IMR-90 (cell line): ENCODE measurements around the gene DDR1. TPM values are rescaled to one million over a fixed set of nuclear protein-coding genes. Genes with fewer than 3 reads are reported as not detected.
"Not testable (repeated sequence)": the region's sequence is repeated elsewhere in the genome, so short reads cannot be mapped to it uniquely, and the experiment has no call there.

Source experiments
- ATAC-seq: fragments of 200-7000 bp; cut with Tn5 transposase; 2 replicates; pipeline ENCODE4 v1.9.1; 2020; ENCODE audit warnings: low read depth, mild to moderate bottlenecking, moderate library complexity
- BruUV-seq: library from RNA; stranded (reverse); fragments of 400-500 nt; replicated peaks from 2 replicates; lab custom pipeline; 2021; lab: Mats Ljungman, UMichigan
- CTCF ChIA-PET: fragments of 300-600 bp; formaldehyde crosslinking; extraction: SDS; loops from one replicate; lab custom pipeline; 2021; ENCODE audit warnings: antibody characterized with exemption; lab: Yijun Ruan, JAX
- POLR2A ChIA-PET: fragments of 300-600 bp; sonication (Branson Sonifier 250); formaldehyde crosslinking; loops from one replicate; lab custom pipeline; 2022; ENCODE audit warnings: antibody characterized with exemption; ENCODE audit not compliant: unreplicated experiment; lab: Charles Lee
- DNase-seq: peaks from one replicate; pipeline ENCODE4 v3.0.0; 2013
- H2AFZ ChIP-seq: replicated peaks from 2 replicates; pipeline ENCODE3; 2013; ENCODE audit warnings: low read length, mild to moderate bottlenecking; ENCODE audit not compliant: poor library complexity
- H2AK5ac ChIP-seq: 2 replicates; pipeline ENCODE4 v1.6.1; 2013; ENCODE audit warnings: low read depth, low read length, inconsistent platforms
- H2AK9ac ChIP-seq: replicated peaks from 2 replicates; pipeline ENCODE3; 2013; ENCODE audit warnings: mild to moderate bottlenecking, low read depth, low read length, moderate library complexity; ENCODE audit not compliant: poor library complexity
- H2BK120ac ChIP-seq: 2 replicates; pipeline ENCODE4 v1.6.1; 2013; ENCODE audit warnings: low read depth, low read length, inconsistent platforms
- H2BK15ac ChIP-seq: 3 replicates; pipeline ENCODE4 v1.6.1; 2013; ENCODE audit warnings: low read depth, low read length, inconsistent platforms
- H2BK20ac ChIP-seq: 2 replicates; pipeline ENCODE4 v1.6.1; 2013; ENCODE audit warnings: low read depth, mild to moderate bottlenecking, inconsistent platforms, low read length, moderate library complexity
- H2BK5ac ChIP-seq: 2 replicates; pipeline ENCODE4 v1.6.1; 2013; ENCODE audit warnings: mild to moderate bottlenecking, low read depth, low read length, inconsistent platforms; ENCODE audit not compliant: poor library complexity, severe bottlenecking
- H3K14ac ChIP-seq: replicated peaks from 2 replicates; pipeline ENCODE4 v1.6.1; 2013; ENCODE audit warnings: low read depth, low read length, inconsistent platforms
- H3K18ac ChIP-seq: 2 replicates; pipeline ENCODE4 v1.6.1; 2013; ENCODE audit warnings: low read depth, low read length, control low read depth
- H3K23ac ChIP-seq: 2 replicates; pipeline ENCODE4 v1.6.1; 2013; ENCODE audit warnings: low read depth, low read length, inconsistent platforms
- H3K27ac ChIP-seq: 2 replicates; pipeline ENCODE4 v1.5.1; 2013; ENCODE audit warnings: mild to moderate bottlenecking, control low read depth, low read length; ENCODE audit not compliant: insufficient read depth
- H3K27me3 ChIP-seq: 2 replicates; pipeline ENCODE4 v1.6.1; 2013; ENCODE audit warnings: low read length; ENCODE audit not compliant: control insufficient read depth, insufficient read depth
- H3K36me3 ChIP-seq: 2 replicates; pipeline ENCODE4 v1.6.1; 2013; ENCODE audit warnings: low read length, mixed read lengths; ENCODE audit not compliant: control insufficient read depth, insufficient read depth
- H3K4ac ChIP-seq: 2 replicates; pipeline ENCODE4 v1.6.1; 2013; ENCODE audit warnings: low read depth, low read length, inconsistent platforms
- H3K4me1 ChIP-seq: 2 replicates; pipeline ENCODE4 v1.6.1; 2013; ENCODE audit warnings: low read length, mixed read lengths; ENCODE audit not compliant: control insufficient read depth, insufficient read depth
- H3K4me2 ChIP-seq: 2 replicates; pipeline ENCODE4 v1.6.1; 2013; ENCODE audit warnings: low read depth, mild to moderate bottlenecking, control low read depth, low read length, moderate library complexity
- H3K4me3 ChIP-seq: 2 replicates; pipeline ENCODE4 v1.5.1; 2013; ENCODE audit warnings: low read depth, mild to moderate bottlenecking, control low read depth, low read length, moderate library complexity; ENCODE audit not compliant: insufficient read depth
- H3K56ac ChIP-seq: 2 replicates; pipeline ENCODE4 v1.6.1; 2013; ENCODE audit warnings: low read length, inconsistent platforms; ENCODE audit not compliant: insufficient read depth; ENCODE audit errors: extremely low read depth
- H3K79me1 ChIP-seq, 2 experiments: 2 replicates each; pipeline ENCODE4 v1.6.1; 2013; ENCODE audit warnings: low read length in 2 of 2, inconsistent platforms in 1 of 2, low read depth in 1 of 2
- H3K9ac ChIP-seq: 2 replicates; pipeline ENCODE4 v1.6.1; 2013; ENCODE audit warnings: low read depth, low read length, control low read depth
- H3K9me1 ChIP-seq: 2 replicates; pipeline ENCODE4 v1.6.1; 2013; ENCODE audit warnings: low read length, inconsistent platforms; ENCODE audit not compliant: insufficient read depth
- H3K9me3 ChIP-seq: 2 replicates; pipeline ENCODE4 v1.6.1; 2013; ENCODE audit warnings: low read length; ENCODE audit not compliant: control insufficient read depth, insufficient read depth
- H4K20me1 ChIP-seq: 2 replicates; pipeline ENCODE4 v1.6.1; 2013; ENCODE audit warnings: low read length, inconsistent platforms; ENCODE audit not compliant: insufficient read depth
- H4K5ac ChIP-seq: 2 replicates; pipeline ENCODE4 v1.6.1; 2013; ENCODE audit warnings: mild to moderate bottlenecking, low read depth, low read length, control low read depth
- H4K8ac ChIP-seq, 2 experiments: 2 replicates each; pipeline ENCODE4 v1.6.1; 2013; ENCODE audit warnings: low read depth in 2 of 2, low read length in 2 of 2, control low read depth in 1 of 2, inconsistent platforms in 1 of 2
- H4K91ac ChIP-seq: 2 replicates; pipeline ENCODE4 v1.6.1; 2013; ENCODE audit warnings: low read depth, low read length, inconsistent platforms; ENCODE audit not compliant: insufficient read depth
- WGBS, 2 experiments: methylation state at CpG; one replicate each; pipeline versions ENCODE4 v1.1.5 to v1.1.7; 2013; ENCODE audit warnings: missing lambda C conversion rate in 2 of 2; ENCODE audit not compliant: insufficient read length in 1 of 2; ENCODE audit errors: extremely low coverage in 2 of 2; 5-methylcytosine and 5-hydroxymethylcytosine counted together
- dilution Hi-C: fragments of 300-500 bp; cut with HindIII; formaldehyde crosslinking; loops from one replicate; pipeline ENCODE4 v1.14.3; 2018; ENCODE audit warnings: low sequenced_read_pairs; ENCODE audit not compliant: unreplicated experiment
- in situ Hi-C: fragments of 300-500 bp; cut with MboI; formaldehyde crosslinking; loops from 3 replicates; pipeline ENCODE4 v1.14.3; 2019; ENCODE audit warnings: low sequenced_read_pairs, inconsistent platforms, mixed read lengths
- intact Hi-C: fragments of 100-400 bp; cut with micrococcal nuclease; formaldehyde crosslinking; loops from 2 replicates; pipeline ENCODE4 v1.10.0; 2022
- polyA plus RNA-seq, 3 experiments: library from polyadenylated mRNA; depleted of rRNA; stranded (reverse); fragments of >200 nt; gene quantifications; 2 replicates each; pipeline ENCODE4 v1.2.3, GENCODE V29; 2012; ENCODE audit warnings: low replicate concordance in 1 of 3
- total RNA-seq: library from RNA; depleted of rRNA; stranded (reverse); fragments of >200 nt; gene quantifications from 2 replicates; pipeline ENCODE4 v1.2.3, GENCODE V29; 2012

Gene DDR1
- total and polyA plus RNA-seq, 2 of the 4 experiments (the other 2 are of a cell fraction) = 5.6 to 19.6 TPM

DNA sequence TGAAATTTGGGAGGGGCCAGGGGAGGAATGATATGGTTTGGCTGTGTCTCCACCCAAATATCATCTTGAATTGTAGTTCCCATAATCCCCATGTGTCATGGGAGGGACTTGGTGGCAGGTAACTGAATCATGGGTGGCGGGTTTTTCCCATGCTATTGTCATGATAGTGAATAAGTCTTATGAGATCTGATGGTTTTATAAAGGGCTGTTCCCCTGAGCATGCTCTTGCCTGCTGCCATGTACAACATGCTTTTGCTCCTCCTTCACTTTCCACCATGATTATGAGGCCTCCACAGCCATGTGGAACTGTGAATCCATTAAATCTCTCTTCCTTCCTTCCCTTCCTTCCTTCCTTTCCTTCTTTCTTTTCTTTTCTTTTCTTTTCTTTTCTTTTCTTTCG lies 31.9 kb upstream of the DDR1 start:
- H2AFZ ChIP-seq, H4K20me1 ChIP-seq, H2BK120ac ChIP-seq, CTCF ChIA-PET, intact Hi-C loops, POLR2A ChIA-PET, H3K23ac ChIP-seq, H3K79me1 ChIP-seq, H3K4me3 ChIP-seq, ATAC-seq, H3K9me3 ChIP-seq, H3K56ac ChIP-seq, in situ Hi-C loops, H3K4ac ChIP-seq, H3K14ac ChIP-seq, H3K18ac ChIP-seq, H4K91ac ChIP-seq, H3K9me1 ChIP-seq, H3K27ac ChIP-seq, H2AK5ac ChIP-seq, BruUV-seq, H2AK9ac ChIP-seq, H2BK15ac ChIP-seq, DNase-seq, H2BK5ac ChIP-seq, H4K5ac ChIP-seq, H3K36me3 ChIP-seq, H3K9ac ChIP-seq, H4K8ac ChIP-seq, dilution Hi-C loops, H2BK20ac ChIP-seq, H3K4me1 ChIP-seq, H3K4me2 ChIP-seq: not testable (repeated sequence)
- peaks cover 25% of the 10 kb centered on the region for H3K27me3 ChIP-seq
- no CpG with 5 or more reads among the region's 2 CpGs for WGBS, 2 experiments
